ENCODE measurements around the gene NHS. TPM values are rescaled to one million over a fixed set of nuclear protein-coding genes. Genes with fewer than 3 reads are reported as not detected.

The NHS gene
- total RNA-seq, 1 donor from 2014 or later = 117 TPM

- H3K4me3 Mint-ChIP-seq (ENCODE audit: low read depth) = no peak overlapping the region
- no peak overlapping the region for H3K27ac Mint-ChIP-seq
- no peak for DNase-seq (ENCODE audit: low spot score, unreplicated experiment)
- H3K36me3 Mint-ChIP-seq (ENCODE audit: insufficient read depth) = no peaks in the 10 kb centered on the region
- no peak for TF ChIP-seq CTCF (IDR thresholded peaks at IDR 0.05; ENCODE audit: unreplicated experiment)
- H3K4me1 Mint-ChIP-seq (ENCODE audit: low read depth) = no peaks in the 10 kb centered on the region
- H3K9me3 Mint-ChIP-seq (ENCODE audit: low read depth) = peaks cover 3% of the 10 kb centered on the region
- no peaks in the 10 kb centered on the region for H3K27me3 Mint-ChIP-seq
These were observed 383.4 kb downstream of the NHS start for GRCh38 chrX:17758382-17758781.

GRCh38 chrX:17759990-17760389, 385.0 kb downstream of the NHS start:
- H3K36me3 Mint-ChIP-seq (ENCODE audit: insufficient read depth) = no peaks in the 10 kb centered on the region
- H3K9me3 Mint-ChIP-seq (ENCODE audit: low read depth) = peaks cover 3% of the 10 kb centered on the region
- no peaks in the 10 kb centered on the region for H3K4me1 Mint-ChIP-seq (ENCODE audit: low read depth)
- H3K4me3 Mint-ChIP-seq (ENCODE audit: low read depth) = no peak overlapping the region
- no peak for DNase-seq (ENCODE audit: low spot score, unreplicated experiment)
- no peak overlapping the region for H3K27ac Mint-ChIP-seq
- no peak for TF ChIP-seq CTCF (IDR thresholded peaks at IDR 0.05; ENCODE audit: unreplicated experiment)
- H3K27me3 Mint-ChIP-seq = no peaks in the 10 kb centered on the region

GRCh38 chrX:17767734-17768133, 392.7 kb downstream of the NHS start:
- Mint-ChIP-seq H3K4me1 (ENCODE audit: low read depth) (no peaks in the 10 kb centered on the region), H3K36me3 (ENCODE audit: insufficient read depth) (no peaks in the 10 kb centered on the region), H3K27ac (no peak overlapping the region), H3K9me3 (ENCODE audit: low read depth) (no peaks in the 10 kb centered on the region), H3K27me3 (no peaks in the 10 kb centered on the region), H3K4me3 (ENCODE audit: low read depth) (no peak overlapping the region)
- no peak for TF ChIP-seq CTCF (IDR thresholded peaks at IDR 0.05; ENCODE audit: unreplicated experiment)
- DNase-seq (ENCODE audit: low spot score, unreplicated experiment) = no peak

- H3K27ac Mint-ChIP-seq = no peak overlapping the region
- DNase-seq (ENCODE audit: low spot score, unreplicated experiment) = no peak
- H3K27me3 Mint-ChIP-seq = no peaks in the 10 kb centered on the region
- TF ChIP-seq CTCF (IDR thresholded peaks at IDR 0.05; ENCODE audit: unreplicated experiment) = no peak
- no peaks in the 10 kb centered on the region for H3K9me3 Mint-ChIP-seq (ENCODE audit: low read depth)
- H3K4me3 Mint-ChIP-seq (ENCODE audit: low read depth) = no peak overlapping the region
- no peaks in the 10 kb centered on the region for H3K4me1 Mint-ChIP-seq (ENCODE audit: low read depth)
- no peaks in the 10 kb centered on the region for H3K36me3 Mint-ChIP-seq (ENCODE audit: insufficient read depth)
These were observed 394.0 kb downstream of the NHS start for GRCh38 chrX:17768997-17769396.

- Mint-ChIP-seq H3K9me3 (ENCODE audit: low read depth) (no peaks in the 10 kb centered on the region), H3K27ac (no peak overlapping the region), H3K4me3 (ENCODE audit: low read depth) (no peak overlapping the region), H3K36me3 (ENCODE audit: insufficient read depth) (no peaks in the 10 kb centered on the region), H3K4me1 (ENCODE audit: low read depth) (no peaks in the 10 kb centered on the region), H3K27me3 (no peaks in the 10 kb centered on the region)
- DNase-seq (ENCODE audit: low spot score, unreplicated experiment) = no peak
- TF ChIP-seq CTCF (IDR thresholded peaks at IDR 0.05; ENCODE audit: unreplicated experiment) = no peak
These were observed 394.8 kb downstream of the NHS start for GRCh38 chrX:17769701-17770269.
